SK-N-SH (cell line): ENCODE measurements around the gene POLQ.

Experiments used
- CTCF ChIP-seq: fragments of 200-600 bp; sonication (generic); IDR thresholded peaks from 2 replicates; pipeline ENCODE4 v1.6.1; 2017; ENCODE audit warnings: antibody characterized with exemption, mild to moderate bottlenecking, moderate library complexity
- EP300 ChIP-seq, 2 experiments: IDR thresholded peaks; 2 replicates each; pipeline versions ENCODE4 v1.4.0 to v1.6.1; 2012; ENCODE audit warnings: borderline replicate concordance in 1 of 2, low read depth in 1 of 2, low read length in 1 of 2
- EZH2phosphoT487 ChIP-seq: fragments of 200-600 bp; sonication (generic); IDR thresholded peaks from 2 replicates; pipeline ENCODE4 v1.6.1; 2017; ENCODE audit warnings: low read depth, mixed run types, mild to moderate bottlenecking, antibody characterized with exemption, moderate library complexity, borderline replicate concordance
- FOXM1 ChIP-seq: IDR thresholded peaks from 2 replicates; pipeline ENCODE4 v1.4.0; 2012; ENCODE audit warnings: low read depth, mild to moderate bottlenecking
- MAX ChIP-seq: IDR thresholded peaks from 2 replicates; pipeline ENCODE4 v1.4.0; 2012; ENCODE audit warnings: low read depth
- MEF2A ChIP-seq: IDR thresholded peaks from 2 replicates; pipeline ENCODE4 v1.4.0; 2012; ENCODE audit warnings: low read depth, borderline replicate concordance
- NFIC ChIP-seq: IDR thresholded peaks from 2 replicates; pipeline ENCODE4 v1.4.0; 2012; ENCODE audit warnings: borderline replicate concordance
- PBX3 ChIP-seq: IDR thresholded peaks from 2 replicates; pipeline ENCODE4; 2012
- POLR2AphosphoS5 ChIP-seq: IDR thresholded peaks from 2 replicates; pipeline ENCODE4 v1.6.1; 2012; ENCODE audit warnings: low read depth, low read length
- RAD21 ChIP-seq: IDR thresholded peaks from 2 replicates; pipeline ENCODE4 v1.6.1; 2012; ENCODE audit warnings: mild to moderate bottlenecking, low read length
- RXRA ChIP-seq: IDR thresholded peaks from 2 replicates; pipeline ENCODE4 v1.4.0; 2012; ENCODE audit warnings: low read depth, mild to moderate bottlenecking, borderline replicate concordance
- SIN3A ChIP-seq: IDR thresholded peaks from 2 replicates; pipeline ENCODE4 v1.6.1; 2012; ENCODE audit warnings: low read depth, mild to moderate bottlenecking, low read length, moderate library complexity, borderline replicate concordance

GRCh38 chr3:121430664-121431215 is 115.0 kb downstream of the POLQ start:
- TF ChIP-seq CTCF (no peak), MAX (no peak), FOXM1 (no peak), SIN3A (no peak), POLR2AphosphoS5 (no peak), NFIC (no peak), MEF2A (no peak), PBX3 (no peak), EP300 (IDR thresholded peaks at IDR 0.05; ENCODE audit: borderline replicate concordance in 1 of 2, low read depth in 1 of 2, low read length in 1 of 2) (no peak), EZH2phosphoT487 (no peak), RXRA (no peak), RAD21 (no peak)
